Hepatocyte (in vitro differentiated cells): ENCODE data around the gene SH3PXD2B.

Experiments
- CTCF ChIP-seq: fragments of 200-600 bp; sonication (generic); IDR thresholded peaks from 2 replicates; pipeline ENCODE4 v1.5.1; 2016; ENCODE audit warnings: antibody characterized with exemption, mild to moderate bottlenecking; ENCODE audit not compliant: poor library complexity
- EZH2phosphoT487 ChIP-seq: fragments of 200-600 bp; sonication (generic); IDR thresholded peaks from one replicate; pipeline ENCODE4 v1.6.1; 2018; ENCODE audit warnings: antibody characterized with exemption, mild to moderate bottlenecking, low read depth, moderate library complexity; ENCODE audit not compliant: unreplicated experiment, severe bottlenecking

GRCh38 chr5:172421020-172421419 is 33.3 kb downstream of the SH3PXD2B start:
- TF ChIP-seq CTCF (no peak), EZH2phosphoT487 (no peak)
